ENCODE data around the gene GRIK2.
"Not testable (repeated sequence)": the region's sequence is repeated elsewhere in the genome, so short reads cannot be mapped to it uniquely, and the experiment has no call there.

GRIK2 gene

GRCh38 chr6:102066301-102066700, 672.8 kb downstream of the GRIK2 start:
- TF ChIP-seq, protein P1, sequence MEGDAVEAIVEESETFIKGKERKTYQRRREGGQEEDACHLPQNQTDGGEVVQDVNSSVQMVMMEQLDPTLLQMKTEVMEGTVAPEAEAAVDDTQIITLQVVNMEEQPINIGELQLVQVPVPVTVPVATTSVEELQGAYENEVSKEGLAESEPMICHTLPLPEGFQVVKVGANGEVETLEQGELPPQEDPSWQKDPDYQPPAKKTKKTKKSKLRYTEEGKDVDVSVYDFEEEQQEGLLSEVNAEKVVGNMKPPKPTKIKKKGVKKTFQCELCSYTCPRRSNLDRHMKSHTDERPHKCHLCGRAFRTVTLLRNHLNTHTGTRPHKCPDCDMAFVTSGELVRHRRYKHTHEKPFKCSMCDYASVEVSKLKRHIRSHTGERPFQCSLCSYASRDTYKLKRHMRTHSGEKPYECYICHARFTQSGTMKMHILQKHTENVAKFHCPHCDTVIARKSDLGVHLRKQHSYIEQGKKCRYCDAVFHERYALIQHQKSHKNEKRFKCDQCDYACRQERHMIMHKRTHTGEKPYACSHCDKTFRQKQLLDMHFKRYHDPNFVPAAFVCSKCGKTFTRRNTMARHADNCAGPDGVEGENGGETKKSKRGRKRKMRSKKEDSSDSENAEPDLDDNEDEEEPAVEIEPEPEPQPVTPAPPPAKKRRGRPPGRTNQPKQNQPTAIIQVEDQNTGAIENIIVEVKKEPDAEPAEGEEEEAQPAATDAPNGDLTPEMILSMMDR (IDR thresholded peaks at IDR 0.05; ENCODE audit: low read depth, low read length, missing control alignments) = no peak
- DNase-seq (ENCODE audit: low read depth) = no peak
- no peak overlapping the region for H3K4me3 ChIP-seq (ENCODE audit: low read depth, low read length)

GRCh38 chr6:102068349-102068929, 674.9 kb downstream of the GRIK2 start:
- TF ChIP-seq, protein P1 (IDR thresholded peaks at IDR 0.05; ENCODE audit: low read depth, low read length, missing control alignments) = no peak
- DNase-seq (ENCODE audit: low read depth) = no peak
- no peak overlapping the region for H3K4me3 ChIP-seq (ENCODE audit: low read depth, low read length)

- no peak for DNase-seq (ENCODE audit: low read depth)
- TF ChIP-seq, protein P1 (IDR thresholded peaks at IDR 0.05; ENCODE audit: low read depth, low read length, missing control alignments) = no peak
- no peak overlapping the region for H3K4me3 ChIP-seq (ENCODE audit: low read depth, low read length)
Measured at GRCh38 chr6:102075539-102075938, 682.0 kb downstream of the GRIK2 start.

DNA sequence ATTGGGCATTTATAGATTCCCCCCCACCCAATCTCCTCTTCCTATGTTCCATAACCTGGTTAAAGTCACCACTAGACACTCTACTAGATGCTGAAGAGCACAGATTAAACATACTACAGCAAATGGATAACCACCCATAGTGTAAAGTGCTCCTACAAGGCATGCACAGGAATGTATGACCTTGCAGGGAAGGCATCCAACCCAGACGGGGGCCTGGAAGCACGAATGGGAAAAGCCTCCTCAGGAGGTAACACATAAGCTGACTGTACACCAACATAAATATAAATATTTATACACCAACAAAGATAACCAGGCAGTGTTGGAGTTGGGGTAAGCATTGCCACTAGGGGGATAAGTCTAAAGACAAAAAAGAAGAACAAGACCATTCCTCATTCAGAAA, 691.7 kb downstream of the GRIK2 start:
- no peak overlapping the region for H3K4me3 ChIP-seq (ENCODE audit: low read depth, low read length)
- no peak for DNase-seq (ENCODE audit: low read depth)
- TF ChIP-seq, protein P1 (IDR thresholded peaks at IDR 0.05; ENCODE audit: low read depth, low read length, missing control alignments) = no peak

- H3K4me3 ChIP-seq (ENCODE audit: low read depth, low read length) = not testable (repeated sequence)
Measured at GRCh38 chr6:102088160-102088559, 694.7 kb downstream of the GRIK2 start.

DNA sequence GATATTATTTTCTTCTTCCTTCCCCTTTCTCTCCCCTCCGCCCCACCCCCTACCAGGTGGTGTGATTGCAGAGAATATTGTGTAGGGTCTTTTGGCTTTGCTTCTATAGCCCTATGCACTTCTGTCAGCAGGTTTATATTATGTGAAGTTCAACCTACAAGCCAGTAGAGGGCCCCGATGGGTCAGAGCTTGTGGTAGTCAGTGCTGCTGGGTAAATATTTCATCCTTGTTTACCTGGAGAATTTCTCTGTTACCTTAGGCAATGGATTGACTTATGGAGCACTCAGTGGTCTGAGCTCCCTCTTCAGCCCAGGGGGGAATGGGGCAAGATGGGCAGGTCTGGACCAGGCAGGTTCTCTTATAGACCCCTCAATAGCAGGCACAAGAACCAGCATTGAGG, 720.9 kb downstream of the GRIK2 start:
- no peak for DNase-seq (ENCODE audit: low read depth)
- no peak overlapping the region for H3K4me3 ChIP-seq (ENCODE audit: low read depth, low read length)
- TF ChIP-seq, protein P1 (IDR thresholded peaks at IDR 0.05; ENCODE audit: low read depth, low read length, missing control alignments) = peak; percentile 34

More at GRCh38 chr6:102088160-102088559, 694.7 kb downstream of the GRIK2 start:
- not testable (repeated sequence) for DNase-seq (ENCODE audit: low read depth)

DNA sequence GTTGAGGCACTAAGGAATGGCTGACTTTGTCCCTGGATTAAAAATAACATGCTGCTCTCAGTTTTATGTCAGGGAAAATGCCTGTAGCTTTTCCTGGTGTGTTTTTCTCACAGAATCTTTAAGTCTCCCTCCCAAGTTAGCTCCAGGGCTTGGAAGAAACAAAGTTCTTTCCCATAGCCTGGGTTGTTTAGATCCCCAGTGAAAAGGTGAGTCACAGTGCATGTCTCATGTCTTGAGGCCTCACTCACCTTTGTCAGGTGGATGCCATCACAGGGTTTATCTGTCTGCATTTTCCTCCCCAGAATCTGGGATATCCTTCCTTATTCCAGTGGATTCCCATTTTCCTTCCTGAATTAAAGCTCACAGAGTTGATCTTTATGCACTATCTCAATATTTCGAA, 722.4 kb downstream of the GRIK2 start:
- DNase-seq (ENCODE audit: low read depth) = no peak
- TF ChIP-seq, protein P1 (IDR thresholded peaks at IDR 0.05; ENCODE audit: low read depth, low read length, missing control alignments) = no peak
- H3K4me3 ChIP-seq (ENCODE audit: low read depth, low read length) = no peak overlapping the region

Data from GM12864 (cell line).